HG02798 (cell line): ENCODE measurements around the gene DCAF5.
A peak's percentile ranks its signal among the peaks of the same experiment; 100 is the strongest.
"Not testable (repeated sequence)": the region's sequence is repeated elsewhere in the genome, so short reads cannot be mapped to it uniquely, and the experiment has no call there.

Experiments used
- ATAC-seq: cut with Tn5 transposase; IDR thresholded peaks from one replicate; pipeline ENCODE4 v1.9.1; 2021; ENCODE audit warnings: mild to moderate bottlenecking; ENCODE audit not compliant: unreplicated experiment, poor library complexity

DCAF5 gene

GRCh38 chr14:69152902-69153151 lies at the start of gene DCAF5:
Gene DCAF5, minus strand, starts transcription at chr14:69153119. Its CDS starts 141 bp downstream, at chr14:69152978.
- ATAC-seq, result no peak

GRCh38 chr14:69199786-69200185 lies 46.9 kb upstream of the DCAF5 start:
- no peak for ATAC-seq

GRCh38 chr14:69193721-69194120 lies 40.8 kb upstream of the DCAF5 start:
- ATAC-seq, result no peak

- ATAC-seq, result peak; percentile 94
Measured at GRCh38 chr14:69191340-69192111, 38.6 kb upstream of the DCAF5 start, which contains the start of gene EXD2. Gene EXD2, plus strand, starts transcription at chr14:69191498. Its CDS starts 17,973 bp downstream, at chr14:69209471.

- no peak for ATAC-seq
Measured at GRCh38 chr14:69190191-69190590, 37.3 kb upstream of the DCAF5 start.

GRCh38 chr14:69183735-69184134 lies 30.8 kb upstream of the DCAF5 start:
- ATAC-seq, result no peak

GRCh38 chr14:69182580-69182979 lies 29.7 kb upstream of the DCAF5 start:
- ATAC-seq, result not testable (repeated sequence)

- ATAC-seq, result no peak
Measured at GRCh38 chr14:69181491-69181890, 28.6 kb upstream of the DCAF5 start.

GRCh38 chr14:69175130-69175529 lies 22.2 kb upstream of the DCAF5 start:
- ATAC-seq, result no peak

- ATAC-seq, result no peak
Measured at GRCh38 chr14:69171569-69171968, 18.6 kb upstream of the DCAF5 start.

- ATAC-seq, result no peak
Measured at GRCh38 chr14:69170839-69171238, 17.9 kb upstream of the DCAF5 start.

- ATAC-seq, result not testable (repeated sequence)
Measured at GRCh38 chr14:69165787-69166186, 12.9 kb upstream of the DCAF5 start.

GRCh38 chr14:69161590-69161989 lies 8.7 kb upstream of the DCAF5 start:
- ATAC-seq, result no peak

- no peak for ATAC-seq
Measured at GRCh38 chr14:69156224-69156623, 3.3 kb upstream of the DCAF5 start.

GRCh38 chr14:69154779-69155178 lies 1.9 kb upstream of the DCAF5 start:
- no peak for ATAC-seq

GRCh38 chr14:69153873-69154270 lies 953 bp upstream of the DCAF5 start:
- ATAC-seq, result no peak

- peak; percentile 93 for ATAC-seq
Measured at GRCh38 chr14:69153152-69153872, 393 bp upstream of the DCAF5 start.

GRCh38 chr14:69152181-69152901 lies 578 bp downstream of the DCAF5 start:
- no peak for ATAC-seq

GRCh38 chr14:69151458-69152180 lies 1.3 kb downstream of the DCAF5 start:
- peak; percentile 59 for ATAC-seq

- ATAC-seq, result no peak
Measured at GRCh38 chr14:69149461-69150244, 3.3 kb downstream of the DCAF5 start.
